IMR-90 (cell line): ENCODE measurements around the gene AGXT.

ENCODE experiments used
- BHLHE40 ChIP-seq: fragments of 150-350 bp; IDR thresholded peaks from 2 replicates; pipeline ENCODE4 v1.6.1; 2016; ENCODE audit warnings: mild to moderate bottlenecking, low read depth, low read length
- MXI1 ChIP-seq: IDR thresholded peaks from 2 replicates; pipeline ENCODE4 v1.6.1; 2012; ENCODE audit warnings: low read depth, mild to moderate bottlenecking, low read length, moderate library complexity, borderline replicate concordance
- NFE2L2 ChIP-seq: fragments of 150-350 bp; IDR thresholded peaks from 2 replicates; pipeline ENCODE4 v1.6.1; 2016; ENCODE audit warnings: low read depth, mild to moderate bottlenecking, low read length
- POLR2A ChIP-seq: IDR thresholded peaks from 2 replicates; pipeline ENCODE4 v1.6.1; 2012; ENCODE audit warnings: mild to moderate bottlenecking, low read depth, low read length
- RAD21 ChIP-seq: IDR thresholded peaks from 2 replicates; pipeline ENCODE4 v1.6.1; 2012; ENCODE audit warnings: low read length, improper control_type of control experiment
- TF ChIP-seq, protein P1 (sequence below): conservative IDR thresholded peaks from 2 replicates; pipeline ENCODE4 v1.5.1; 2012; ENCODE audit warnings: mild to moderate bottlenecking, low read depth, low read length, improper control_type of control experiment

- TF ChIP-seq, protein P1, sequence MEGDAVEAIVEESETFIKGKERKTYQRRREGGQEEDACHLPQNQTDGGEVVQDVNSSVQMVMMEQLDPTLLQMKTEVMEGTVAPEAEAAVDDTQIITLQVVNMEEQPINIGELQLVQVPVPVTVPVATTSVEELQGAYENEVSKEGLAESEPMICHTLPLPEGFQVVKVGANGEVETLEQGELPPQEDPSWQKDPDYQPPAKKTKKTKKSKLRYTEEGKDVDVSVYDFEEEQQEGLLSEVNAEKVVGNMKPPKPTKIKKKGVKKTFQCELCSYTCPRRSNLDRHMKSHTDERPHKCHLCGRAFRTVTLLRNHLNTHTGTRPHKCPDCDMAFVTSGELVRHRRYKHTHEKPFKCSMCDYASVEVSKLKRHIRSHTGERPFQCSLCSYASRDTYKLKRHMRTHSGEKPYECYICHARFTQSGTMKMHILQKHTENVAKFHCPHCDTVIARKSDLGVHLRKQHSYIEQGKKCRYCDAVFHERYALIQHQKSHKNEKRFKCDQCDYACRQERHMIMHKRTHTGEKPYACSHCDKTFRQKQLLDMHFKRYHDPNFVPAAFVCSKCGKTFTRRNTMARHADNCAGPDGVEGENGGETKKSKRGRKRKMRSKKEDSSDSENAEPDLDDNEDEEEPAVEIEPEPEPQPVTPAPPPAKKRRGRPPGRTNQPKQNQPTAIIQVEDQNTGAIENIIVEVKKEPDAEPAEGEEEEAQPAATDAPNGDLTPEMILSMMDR = no peak
- TF ChIP-seq POLR2A (no peak), BHLHE40 (no peak), MXI1 (no peak), NFE2L2 (no peak), RAD21 (no peak)
These were observed 47.1 kb downstream of the AGXT start for GRCh38 chr2:240915526-240916341.
